ENCODE results near the gene NTM. TPM values are rescaled to one million over a fixed set of nuclear protein-coding genes. Genes with fewer than 3 reads are reported as not detected.
"Not testable (repeated sequence)": the region's sequence is repeated elsewhere in the genome, so short reads cannot be mapped to it uniquely, and the experiment has no call there.

NTM gene
- polyA plus RNA-seq, 1 donor, result 44.4 TPM

- DNase-seq, result no peak
These were observed 944.6 kb downstream of the NTM start for GRCh38 chr11:132314911-132315455.

- DNase-seq, result no peak
These were observed 945.3 kb downstream of the NTM start for GRCh38 chr11:132315696-132316095.

- no peak for DNase-seq
These were observed 948.2 kb downstream of the NTM start for GRCh38 chr11:132318421-132319157.

DNA sequence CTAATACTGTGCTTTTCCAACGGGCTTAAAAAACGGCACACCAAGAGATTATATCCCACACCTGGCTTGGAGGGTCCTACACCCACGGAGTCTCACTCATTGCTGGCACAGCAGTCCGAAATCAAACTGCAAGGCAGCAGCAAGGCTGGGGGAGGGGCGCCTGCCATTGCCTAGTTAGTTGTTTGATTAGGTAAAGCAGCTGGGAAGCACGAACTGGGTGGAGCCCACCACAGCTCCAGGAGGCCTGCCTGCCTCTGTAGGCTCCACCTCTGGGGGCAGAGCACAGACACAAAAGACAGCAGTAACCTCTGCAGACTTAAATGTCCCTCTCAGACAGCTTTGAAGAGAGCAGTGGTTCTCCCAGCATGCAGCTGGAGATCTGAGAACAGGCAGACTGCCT, 949.0 kb downstream of the NTM start:
- DNase-seq, result not testable (repeated sequence)

GRCh38 chr11:132330515-132330914, 960.1 kb downstream of the NTM start:
- no peak for DNase-seq

DNA sequence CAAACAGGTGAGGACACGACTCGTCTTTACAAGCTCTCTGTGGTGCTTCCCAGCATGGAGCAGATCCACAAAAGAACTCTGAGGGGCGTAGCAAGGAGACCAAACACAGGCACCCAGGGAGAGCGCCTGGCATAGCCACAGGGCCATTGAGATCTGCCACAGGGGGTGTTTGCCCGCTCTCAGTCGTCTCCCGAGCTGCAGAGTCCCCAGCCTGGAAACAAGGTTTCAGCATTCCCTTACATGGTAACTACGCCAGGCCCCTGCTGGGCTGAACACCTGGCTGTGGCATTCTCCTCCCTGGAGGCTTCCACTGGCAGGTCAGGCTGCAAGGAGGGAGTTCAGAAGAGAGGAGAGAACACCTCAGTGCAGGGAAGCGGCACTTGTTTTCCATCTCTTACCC, 962.1 kb downstream of the NTM start:
- no peak for DNase-seq

DNA sequence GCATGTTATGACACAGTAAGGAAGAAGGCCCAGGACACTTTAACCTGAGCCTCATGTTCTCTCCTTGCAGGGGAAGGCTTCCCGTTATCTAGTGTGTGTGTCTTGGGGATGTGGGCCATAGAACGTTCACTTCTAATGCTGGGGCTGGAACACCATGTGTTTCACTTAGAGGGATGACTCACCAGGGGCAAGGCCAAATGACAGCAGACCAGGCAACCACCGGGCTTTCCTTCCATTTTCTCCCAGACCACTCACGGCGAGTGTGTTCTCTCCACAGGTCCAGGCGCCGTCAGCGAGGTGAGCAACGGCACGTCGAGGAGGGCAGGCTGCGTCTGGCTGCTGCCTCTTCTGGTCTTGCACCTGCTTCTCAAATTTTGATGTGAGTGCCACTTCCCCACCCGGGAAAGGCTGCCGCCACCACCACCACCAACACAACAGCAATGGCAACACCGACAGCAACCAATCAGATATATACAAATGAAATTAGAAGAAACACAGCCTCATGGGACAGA, 964.4 kb downstream of the NTM start:
- DNase-seq, result no peak

DNA sequence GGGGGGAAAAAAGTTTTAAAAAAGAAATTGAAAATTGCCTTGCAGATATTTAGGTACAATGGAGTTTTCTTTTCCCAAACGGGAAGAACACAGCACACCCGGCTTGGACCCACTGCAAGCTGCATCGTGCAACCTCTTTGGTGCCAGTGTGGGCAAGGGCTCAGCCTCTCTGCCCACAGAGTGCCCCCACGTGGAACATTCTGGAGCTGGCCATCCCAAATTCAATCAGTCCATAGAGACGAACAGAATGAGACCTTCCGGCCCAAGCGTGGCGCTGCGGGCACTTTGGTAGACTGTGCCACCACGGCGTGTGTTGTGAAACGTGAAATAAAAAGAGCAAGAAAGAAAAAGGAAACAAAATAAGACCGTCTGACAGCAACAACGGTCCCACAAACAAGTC, 964.9 kb downstream of the NTM start:
- DNase-seq, result no peak

DNA sequence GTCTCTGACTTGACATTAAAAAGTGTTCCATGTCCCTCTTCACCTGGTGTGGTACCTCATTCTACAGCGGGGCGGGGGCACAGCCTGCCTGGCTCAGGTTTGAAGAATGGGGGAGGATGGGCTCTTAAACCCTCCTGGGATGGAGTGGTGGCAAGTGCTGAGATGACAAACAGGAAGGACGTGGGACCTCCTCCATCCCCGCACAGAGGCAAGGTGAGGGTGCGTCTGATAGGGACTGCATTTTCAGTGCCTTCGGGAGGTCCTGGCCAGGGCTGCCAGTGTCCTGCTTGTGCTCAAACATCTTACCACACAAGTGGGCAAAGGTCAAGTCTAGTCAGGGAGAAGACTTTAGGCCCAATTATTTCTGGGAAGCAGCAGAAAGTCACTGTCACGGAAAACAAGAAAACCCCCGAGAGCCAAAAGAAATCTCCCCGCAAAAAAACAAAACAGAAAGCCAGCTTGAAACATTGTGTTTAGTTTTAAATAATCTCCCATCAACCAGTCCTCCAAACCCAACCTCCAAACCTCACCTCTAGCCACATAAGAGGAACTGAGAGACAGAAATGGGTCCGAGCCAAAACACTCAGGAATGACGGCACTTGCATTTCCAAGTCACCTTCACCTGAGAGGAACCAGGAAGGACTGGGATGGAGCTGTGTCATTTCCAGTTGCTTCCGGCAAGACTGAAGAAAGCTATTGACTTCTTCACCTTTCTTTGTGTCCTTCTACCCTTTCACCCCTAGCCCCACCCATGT, 966.5 kb downstream of the NTM start:
- no peak for DNase-seq

GRCh38 chr11:132337819-132338416, 967.5 kb downstream of the NTM start:
- no peak for DNase-seq

- no peak for DNase-seq
These were observed 972.0 kb downstream of the NTM start for GRCh38 chr11:132342408-132342807.

- DNase-seq, result no peak
These were observed 973.2 kb downstream of the NTM start for GRCh38 chr11:132343445-132344175.

GRCh38 chr11:132346558-132347148, 976.2 kb downstream of the NTM start:
- DNase-seq, result no peak

DNA sequence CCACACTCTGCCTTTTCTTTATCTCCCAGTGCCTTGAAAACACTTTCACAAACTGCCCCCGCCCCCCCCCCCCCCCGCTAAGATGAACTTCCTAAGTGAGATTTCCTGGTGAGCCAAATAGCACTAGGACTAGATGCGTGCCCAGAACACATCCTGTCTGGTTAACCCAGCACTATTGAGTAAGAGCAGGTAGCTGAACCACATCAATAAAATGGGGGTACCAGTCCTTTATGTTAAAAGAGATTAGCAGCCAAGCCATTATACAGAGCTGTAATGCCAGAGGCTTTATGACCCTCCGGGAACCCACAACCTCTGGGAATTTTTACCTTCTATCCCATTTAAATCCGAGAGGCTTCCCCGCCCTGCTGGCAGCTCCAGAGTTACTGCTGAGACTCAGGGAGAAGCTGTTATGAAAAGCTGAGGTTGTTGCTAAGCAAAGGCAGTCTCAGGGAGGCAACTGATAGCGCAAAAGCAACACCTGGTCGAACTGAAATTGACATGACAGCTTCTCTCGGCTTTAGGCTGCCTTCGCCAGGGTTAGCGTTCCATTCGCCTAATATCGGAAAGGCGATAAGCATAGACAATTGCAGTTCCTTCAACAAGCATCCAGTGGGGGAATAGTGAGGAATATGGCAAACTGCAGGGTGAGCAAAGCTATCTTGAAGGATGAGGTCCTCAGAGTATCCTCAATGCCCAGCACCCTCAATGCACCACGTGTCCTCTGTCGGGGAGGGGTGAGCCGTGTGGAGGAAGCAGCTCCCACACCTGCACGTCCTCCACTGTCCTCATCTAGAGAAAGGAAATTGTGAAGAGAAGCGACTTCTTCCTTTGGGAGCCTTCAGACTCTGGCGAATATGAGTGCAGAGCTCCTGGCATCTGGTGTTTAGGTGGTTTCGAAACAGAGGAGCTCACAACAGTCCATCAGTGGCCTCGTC, 977.0 kb downstream of the NTM start:
- DNase-seq, result no peak

DNA sequence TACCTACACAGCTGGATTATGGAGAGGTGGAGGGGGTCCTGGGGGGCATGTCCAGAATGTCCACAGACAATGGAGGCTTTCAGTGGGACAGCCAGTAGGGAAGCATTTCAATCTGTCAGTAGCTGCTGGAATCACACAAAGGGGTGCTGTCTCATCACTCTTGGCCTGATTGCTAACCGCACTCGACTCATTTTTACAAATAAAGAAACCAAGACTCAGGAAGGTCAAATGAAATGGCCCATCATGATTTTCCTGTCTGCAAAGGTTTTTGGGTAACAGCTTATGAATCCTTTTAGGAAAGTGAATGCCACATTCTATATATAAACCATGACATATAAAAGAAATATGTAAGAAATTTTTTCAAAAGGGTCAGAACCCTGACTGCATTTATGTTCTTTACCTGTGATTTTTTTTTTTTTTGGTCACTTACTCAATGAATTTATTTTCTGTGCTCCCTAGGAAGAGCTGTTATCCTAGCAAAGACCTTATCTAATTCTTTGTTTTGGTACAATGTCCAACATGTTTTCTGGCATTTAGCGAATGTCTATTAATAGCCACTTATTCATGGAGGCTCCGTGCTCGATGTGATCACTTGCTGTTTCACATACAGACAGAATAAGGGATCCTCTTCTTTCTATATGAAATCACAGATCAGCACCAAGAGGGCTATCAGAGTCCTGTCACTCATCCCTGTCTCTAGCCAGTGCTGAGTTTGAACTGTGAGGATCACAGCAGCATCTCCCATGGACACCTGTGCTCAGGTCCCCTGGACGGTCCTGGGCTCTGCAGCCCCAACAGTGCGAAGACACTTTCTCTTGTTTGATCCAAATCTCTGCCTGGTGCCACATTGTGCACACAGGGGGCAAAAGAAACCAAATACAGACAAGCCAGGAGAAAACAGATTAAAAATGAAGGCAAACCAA, 979.7 kb downstream of the NTM start:
- no peak for DNase-seq

DNA sequence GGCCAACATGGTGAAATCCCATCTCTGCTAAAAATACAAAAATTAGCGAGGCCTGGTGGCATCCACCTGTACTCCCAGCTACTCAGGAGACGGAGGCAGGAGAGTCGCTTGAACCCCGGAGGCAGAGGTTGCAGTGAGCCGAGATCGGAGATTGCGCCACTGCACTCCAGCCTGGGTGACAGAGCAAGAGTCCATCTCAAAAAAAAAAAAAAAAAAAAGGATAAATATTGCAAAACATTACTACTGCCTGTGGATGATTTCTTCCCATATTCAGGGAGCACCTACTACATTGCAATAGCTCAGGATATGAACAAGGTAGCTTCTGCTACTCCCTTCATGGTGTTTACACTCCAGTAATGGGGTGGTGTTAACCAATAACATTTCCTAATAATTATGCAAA, 980.6 kb downstream of the NTM start:
- DNase-seq, result no peak

DNA sequence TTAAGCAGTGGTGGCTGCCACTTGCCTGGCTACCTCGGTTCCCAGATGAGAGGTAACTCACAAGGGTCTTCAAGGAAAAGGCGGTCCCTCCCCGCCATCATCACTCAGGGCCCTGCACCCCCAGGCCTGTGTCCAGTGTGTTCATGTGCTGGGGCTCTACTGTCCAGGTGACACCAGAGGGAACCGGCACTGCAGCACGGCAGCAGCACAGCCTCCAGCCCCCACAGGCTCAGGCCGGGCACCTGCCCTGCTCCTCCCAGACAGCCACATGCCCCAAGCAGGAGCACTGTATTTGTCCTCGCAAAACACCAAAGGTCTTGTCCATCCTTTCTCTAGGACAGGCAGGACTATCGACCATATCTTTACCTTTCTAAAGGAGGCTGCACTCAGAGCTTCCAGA, 982.1 kb downstream of the NTM start:
- no peak for DNase-seq

DNA sequence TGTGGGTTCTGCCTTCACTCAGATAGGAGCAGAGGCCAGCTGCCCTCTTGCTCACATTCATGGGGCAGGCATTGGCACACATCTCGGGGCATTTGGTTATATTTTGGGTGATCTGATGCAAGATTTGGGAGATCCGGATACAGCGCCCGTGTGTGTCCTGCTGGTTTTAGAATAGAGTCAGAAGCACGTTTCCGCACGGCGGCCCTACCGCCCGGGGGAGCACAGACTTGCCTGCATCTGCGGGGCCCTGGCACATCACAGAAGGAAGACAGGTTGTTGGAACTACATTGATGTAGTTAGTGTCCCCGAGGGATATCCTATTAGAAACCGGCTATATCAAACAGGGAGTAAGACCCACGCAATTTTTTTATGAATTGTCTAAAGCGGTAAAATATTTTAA, 982.8 kb downstream of the NTM start:
- no peak for DNase-seq

GRCh38 chr11:132357811-132358572, 987.6 kb downstream of the NTM start:
- DNase-seq, result no peak
